Mesothelial cell of epicardium (in vitro differentiated cells): ENCODE data around the gene RTP2. TPM values are rescaled to one million over a fixed set of nuclear protein-coding genes. Genes with fewer than 3 reads are reported as not detected.

Experiments used
- DNase-seq, 2 experiments: peaks; one replicate each; pipeline ENCODE4 v3.0.0; 2021; ENCODE audit warnings: low spot score in 2 of 2; ENCODE audit not compliant: unreplicated experiment in 2 of 2
- H3K27ac Mint-ChIP-seq: 2 replicates; pipeline ENCODE4 v1.8.0; 2021; ENCODE audit warnings: mixed read lengths
- H3K27me3 Mint-ChIP-seq: 2 replicates; pipeline ENCODE4 v1.8.0; 2021; ENCODE audit warnings: low read depth, mixed read lengths
- H3K36me3 Mint-ChIP-seq: 2 replicates; pipeline ENCODE4 v1.8.0; 2021; ENCODE audit warnings: mixed read lengths
- H3K4me1 Mint-ChIP-seq: 2 replicates; pipeline ENCODE4 v1.8.0; 2021; ENCODE audit warnings: mixed read lengths
- H3K4me3 Mint-ChIP-seq: 2 replicates; pipeline ENCODE4 v1.8.0; 2021; ENCODE audit warnings: mild to moderate bottlenecking, moderate library complexity, mixed read lengths
- H3K9me3 Mint-ChIP-seq: 2 replicates; pipeline ENCODE4 v1.8.0; 2021; ENCODE audit warnings: mixed read lengths
- CTCF ChIP-seq: fragments of 200-600 bp; sonication (generic); IDR thresholded peaks from one replicate; pipeline ENCODE4 v1.5.0; 2021; ENCODE audit warnings: antibody characterized with exemption; ENCODE audit not compliant: unreplicated experiment
- total RNA-seq: library from RNA; stranded (reverse); gene quantifications from 3 replicates; pipeline ENCODE4 v1.2.1, GENCODE V29; 2021

The RTP2 gene
- total RNA-seq, 1 donor from 2014 or later = not detected

GRCh38 chr3:187669675-187670504 is 32.5 kb downstream of the RTP2 start, which contains the start of gene SST:
Gene SST (minus strand): TSS chr3:187670394. CDS start chr3:187670291, 103 bp downstream.
- Mint-ChIP-seq H3K27ac (no peak within 1 kb of the TSS), H3K36me3 (no peaks in the 10 kb centered on the region), H3K9me3 (no peaks in the 10 kb centered on the region), H3K27me3 (peaks cover 73% of the 10 kb centered on the region), H3K4me3 (peak within 1 kb of the TSS; percentile 28), H3K4me1 (peaks cover 14% of the 10 kb centered on the region)
- TF ChIP-seq CTCF = no peak
- DNase-seq = peak; percentile 42 to 74

DNA sequence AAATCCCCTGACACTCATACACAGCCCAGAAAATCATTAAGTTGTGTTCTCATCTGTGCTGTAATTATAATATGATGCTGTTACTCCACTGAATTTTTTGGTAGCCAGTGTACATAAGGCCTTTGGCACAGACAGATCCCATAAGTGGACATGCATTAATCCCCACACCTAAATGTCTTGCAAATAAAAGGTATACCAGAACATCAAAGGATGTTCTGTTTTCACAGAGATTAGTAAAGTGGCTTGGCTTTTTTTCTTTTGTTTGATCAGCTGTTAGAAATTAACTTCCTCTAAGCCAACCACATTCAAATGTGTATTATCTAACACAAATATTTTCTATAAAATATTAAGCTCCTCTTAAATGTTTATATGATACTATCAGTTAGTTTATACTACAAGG is 34.8 kb downstream of the RTP2 start:
- Mint-ChIP-seq H3K9me3 (no peaks in the 10 kb centered on the region), H3K27ac (no peak overlapping the region), H3K4me3 (no peak overlapping the region), H3K27me3 (peaks cover 72% of the 10 kb centered on the region), H3K4me1 (peaks cover 14% of the 10 kb centered on the region), H3K36me3 (no peaks in the 10 kb centered on the region)
- no peak for DNase-seq
- TF ChIP-seq CTCF = no peak

GRCh38 chr3:187665764-187666402 is 36.5 kb downstream of the RTP2 start:
- Mint-ChIP-seq H3K36me3 (no peaks in the 10 kb centered on the region), H3K4me1 (peaks cover 10% of the 10 kb centered on the region)
- TF ChIP-seq CTCF = no peak

DNA sequence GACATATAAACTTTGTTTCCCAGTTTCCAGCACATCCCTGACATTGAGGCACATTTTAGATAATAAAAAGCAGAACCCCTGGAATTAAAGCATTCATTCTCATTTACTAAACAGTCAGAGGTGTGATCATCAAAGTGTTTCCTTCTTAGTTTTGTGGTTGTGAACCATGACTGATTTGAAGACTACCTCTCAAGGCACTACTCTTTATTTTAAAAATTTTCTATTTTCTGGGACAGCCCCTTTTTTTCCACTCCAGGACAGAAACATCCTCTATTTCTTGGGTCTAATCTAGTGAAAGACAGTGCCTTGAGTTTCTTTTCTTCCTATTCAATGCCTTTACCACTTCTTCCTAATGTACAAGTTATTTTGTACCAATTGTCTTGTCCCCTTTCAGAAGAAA is 37.3 kb downstream of the RTP2 start:
- H3K4me3 Mint-ChIP-seq = no peak overlapping the region
- H3K27ac Mint-ChIP-seq = no peak overlapping the region
- no peaks in the 10 kb centered on the region for H3K36me3 Mint-ChIP-seq
- H3K4me1 Mint-ChIP-seq = peaks cover 4% of the 10 kb centered on the region
- peaks cover 52% of the 10 kb centered on the region for H3K27me3 Mint-ChIP-seq
- TF ChIP-seq CTCF = no peak
- no peak for DNase-seq
- no peaks in the 10 kb centered on the region for H3K9me3 Mint-ChIP-seq

More at GRCh38 chr3:187665764-187666402, 36.5 kb downstream of the RTP2 start:
- H3K4me3 Mint-ChIP-seq = no peak overlapping the region
- no peak for DNase-seq
- no peaks in the 10 kb centered on the region for H3K9me3 Mint-ChIP-seq
- H3K27me3 Mint-ChIP-seq = peaks cover 59% of the 10 kb centered on the region
- H3K27ac Mint-ChIP-seq = no peak overlapping the region

- Mint-ChIP-seq H3K27me3 (peaks cover 38% of the 10 kb centered on the region), H3K4me1 (no peaks in the 10 kb centered on the region), H3K9me3 (no peaks in the 10 kb centered on the region), H3K4me3 (no peak overlapping the region), H3K36me3 (no peaks in the 10 kb centered on the region), H3K27ac (no peak overlapping the region)
- no peak for TF ChIP-seq CTCF
- no peak for DNase-seq
Observed at GRCh38 chr3:187662848-187663409, 39.4 kb downstream of the RTP2 start.
